GM18858 (cell line): ENCODE results near the gene OR51E1.
A peak's percentile ranks its signal among the peaks of the same experiment; 100 is the strongest.

Experiments
- ATAC-seq: cut with Tn5 transposase; IDR thresholded peaks from one replicate; pipeline ENCODE4 v1.9.1; 2021; ENCODE audit not compliant: unreplicated experiment

The OR51E1 gene, protein sequence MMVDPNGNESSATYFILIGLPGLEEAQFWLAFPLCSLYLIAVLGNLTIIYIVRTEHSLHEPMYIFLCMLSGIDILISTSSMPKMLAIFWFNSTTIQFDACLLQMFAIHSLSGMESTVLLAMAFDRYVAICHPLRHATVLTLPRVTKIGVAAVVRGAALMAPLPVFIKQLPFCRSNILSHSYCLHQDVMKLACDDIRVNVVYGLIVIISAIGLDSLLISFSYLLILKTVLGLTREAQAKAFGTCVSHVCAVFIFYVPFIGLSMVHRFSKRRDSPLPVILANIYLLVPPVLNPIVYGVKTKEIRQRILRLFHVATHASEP

DNA sequence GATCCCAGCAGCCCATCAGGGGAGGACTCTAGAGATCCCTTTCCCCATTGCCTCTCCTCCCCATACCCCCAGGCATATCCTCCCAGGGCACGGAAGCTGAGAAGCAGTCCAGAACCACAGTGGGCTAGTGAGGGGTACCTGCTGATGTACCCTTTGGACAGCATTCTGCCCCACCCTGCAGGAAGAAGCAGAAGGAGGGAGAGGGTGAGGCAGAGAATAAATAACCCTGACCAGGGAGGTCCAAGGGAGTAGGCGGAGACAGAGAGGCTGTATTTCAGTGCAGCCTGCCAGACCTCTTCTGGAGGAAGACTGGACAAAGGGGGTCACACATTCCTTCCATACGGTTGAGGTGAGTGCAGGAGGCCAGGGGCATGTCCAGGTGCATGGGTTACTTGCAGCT is at the start of gene OR51E1:
Gene OR51E1, plus strand, starts transcription at position 301 of the 400 bp plus-strand sequence. CDS start 8,545 bp downstream, outside the sequence.
- ATAC-seq, result no peak

GRCh38 chr11:4605057-4605456 is 38.7 kb upstream of the OR51E1 start:
- no peak for ATAC-seq

GRCh38 chr11:4606231-4607015 is 37.4 kb upstream of the OR51E1 start:
- no peak for ATAC-seq

DNA sequence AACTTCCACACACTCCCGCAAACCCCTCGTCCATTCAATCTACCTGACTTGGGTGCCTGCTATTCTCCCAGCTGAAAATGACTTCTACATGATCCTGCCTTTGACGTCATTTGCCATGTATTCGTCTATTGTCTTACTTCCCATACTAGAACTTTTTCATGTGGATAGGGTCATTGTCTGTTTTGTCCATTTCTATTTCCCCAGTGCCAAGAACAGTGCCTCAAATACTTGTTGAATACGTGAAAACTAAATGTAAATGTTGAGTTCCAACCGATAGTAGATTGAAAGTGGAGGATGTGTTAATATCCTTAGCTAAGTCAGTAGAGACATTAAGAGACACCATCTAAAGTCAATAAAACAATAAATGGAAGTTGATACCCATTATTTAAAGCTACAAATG is 36.7 kb upstream of the OR51E1 start:
- no peak for ATAC-seq

DNA sequence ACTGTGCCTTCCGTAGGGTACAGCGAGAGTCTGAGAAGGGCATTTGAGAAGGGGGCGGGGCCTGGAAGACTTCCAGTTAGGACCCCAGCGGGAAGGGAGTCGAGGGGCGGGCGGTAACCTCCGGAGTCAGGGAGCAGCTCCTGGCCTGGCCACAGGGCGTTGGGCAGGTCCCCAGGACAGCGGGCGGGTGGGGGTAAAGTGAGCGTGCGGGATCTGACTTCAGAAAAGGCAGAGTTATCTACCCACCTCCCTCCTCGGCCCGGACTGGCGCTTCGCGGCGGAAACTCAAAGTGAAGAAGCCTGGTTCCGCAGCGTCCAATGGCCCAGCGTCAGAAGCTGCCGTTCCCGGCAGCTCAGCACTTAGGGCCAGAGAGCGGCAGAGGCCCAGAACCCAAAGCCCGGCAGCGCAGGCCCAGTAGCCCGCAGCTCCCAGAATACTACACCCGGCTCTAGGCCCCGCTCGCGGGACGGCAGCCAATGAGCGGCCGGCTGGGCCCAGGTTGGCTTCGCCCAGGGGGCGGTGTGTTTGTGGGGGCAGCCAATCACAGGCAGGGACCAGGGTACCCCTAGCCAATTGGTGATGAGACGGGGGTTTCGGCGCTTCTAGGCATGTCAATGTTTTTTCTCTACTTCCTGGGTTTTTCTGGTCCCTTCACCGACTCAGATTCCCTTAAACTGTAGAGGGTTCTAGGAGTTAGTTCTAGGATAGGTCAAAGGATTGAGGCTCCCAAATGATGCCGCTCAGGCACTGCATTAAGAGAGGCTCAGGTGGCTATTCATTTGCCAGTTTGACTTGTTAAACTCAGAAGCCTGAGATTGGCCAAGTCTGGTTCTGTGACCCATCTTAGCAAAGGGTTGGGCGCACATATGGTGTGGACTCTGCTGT is 35.8 kb upstream of the OR51E1 start, which contains the start of gene TRIM68:
Gene TRIM68, minus strand, starts transcription at position 451 of the 886 bp plus-strand sequence. CDS start 2,727 bp downstream, outside the sequence.
- peak; percentile 99 for ATAC-seq

- ATAC-seq, result no peak
These were observed 33.4 kb upstream of the OR51E1 start for GRCh38 chr11:4610258-4610935.

DNA sequence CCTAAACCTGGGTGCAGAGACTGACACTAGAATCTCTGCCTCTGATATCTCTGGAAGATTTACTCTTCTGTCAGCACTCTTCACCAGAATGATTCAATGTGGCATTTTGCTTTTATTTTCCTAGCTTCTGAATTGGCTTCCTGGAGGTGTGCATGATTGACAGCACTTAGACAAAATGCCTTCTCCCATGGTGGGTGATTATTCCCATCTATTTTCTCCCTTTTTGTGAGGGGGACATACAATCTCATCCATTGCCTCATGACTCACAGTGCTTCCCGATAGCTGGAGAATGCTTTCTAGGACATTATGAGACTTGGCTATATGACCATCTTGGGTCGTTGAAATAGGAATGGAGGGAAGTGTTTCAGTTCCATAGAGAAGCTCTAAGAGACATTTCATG is 31.8 kb upstream of the OR51E1 start:
- ATAC-seq, result no peak

DNA sequence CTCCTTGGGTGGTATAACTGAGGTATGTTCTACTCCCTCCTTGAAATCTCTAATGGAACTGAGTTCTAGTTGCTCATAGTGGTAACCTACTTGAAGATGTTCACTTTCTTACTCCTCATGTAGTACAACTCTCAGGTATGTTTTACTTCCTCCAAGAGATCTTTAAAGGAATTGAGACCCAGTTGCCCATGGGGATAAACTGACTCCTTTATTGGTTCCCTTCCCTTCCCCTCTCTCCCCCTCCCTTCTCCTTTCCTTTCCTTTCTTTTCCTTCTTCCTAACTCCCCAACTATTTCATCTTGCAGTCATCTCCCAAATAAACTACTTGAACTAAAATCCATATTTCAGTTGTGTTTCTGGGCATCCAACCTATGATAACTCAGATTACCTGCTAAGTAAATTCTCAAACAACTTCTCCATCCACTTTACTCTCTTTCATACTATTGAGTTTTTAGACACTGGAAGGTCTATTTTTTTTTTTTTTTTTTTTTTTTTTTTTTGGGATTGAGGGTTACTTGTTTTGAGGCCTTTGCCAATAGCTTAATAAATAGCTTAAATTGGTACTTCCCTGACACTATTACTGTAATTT is 27.8 kb upstream of the OR51E1 start:
- ATAC-seq, result no peak

- no peak for ATAC-seq
These were observed 24.3 kb upstream of the OR51E1 start for GRCh38 chr11:4619514-4619913.

- no peak for ATAC-seq
These were observed 17.3 kb upstream of the OR51E1 start for GRCh38 chr11:4626207-4627099.

DNA sequence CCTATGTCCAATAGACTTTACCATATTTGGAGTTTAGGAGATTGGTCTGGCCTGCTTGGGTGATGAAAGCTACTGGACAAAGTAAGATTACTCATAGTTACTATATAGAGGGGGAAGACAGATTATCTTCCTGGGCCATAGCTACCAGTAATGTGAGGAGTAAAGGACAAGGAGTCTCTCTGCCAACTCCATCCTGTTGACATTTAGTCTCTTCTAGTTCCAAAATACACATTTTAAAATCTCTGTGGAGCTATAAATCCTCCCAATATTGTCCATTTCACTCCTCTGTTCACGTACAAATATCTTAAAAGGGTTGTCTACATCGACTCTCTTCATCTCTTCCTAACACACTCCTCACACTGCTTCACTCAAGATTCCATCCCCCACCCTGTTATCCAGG is 7.6 kb upstream of the OR51E1 start:
- no peak for ATAC-seq

DNA sequence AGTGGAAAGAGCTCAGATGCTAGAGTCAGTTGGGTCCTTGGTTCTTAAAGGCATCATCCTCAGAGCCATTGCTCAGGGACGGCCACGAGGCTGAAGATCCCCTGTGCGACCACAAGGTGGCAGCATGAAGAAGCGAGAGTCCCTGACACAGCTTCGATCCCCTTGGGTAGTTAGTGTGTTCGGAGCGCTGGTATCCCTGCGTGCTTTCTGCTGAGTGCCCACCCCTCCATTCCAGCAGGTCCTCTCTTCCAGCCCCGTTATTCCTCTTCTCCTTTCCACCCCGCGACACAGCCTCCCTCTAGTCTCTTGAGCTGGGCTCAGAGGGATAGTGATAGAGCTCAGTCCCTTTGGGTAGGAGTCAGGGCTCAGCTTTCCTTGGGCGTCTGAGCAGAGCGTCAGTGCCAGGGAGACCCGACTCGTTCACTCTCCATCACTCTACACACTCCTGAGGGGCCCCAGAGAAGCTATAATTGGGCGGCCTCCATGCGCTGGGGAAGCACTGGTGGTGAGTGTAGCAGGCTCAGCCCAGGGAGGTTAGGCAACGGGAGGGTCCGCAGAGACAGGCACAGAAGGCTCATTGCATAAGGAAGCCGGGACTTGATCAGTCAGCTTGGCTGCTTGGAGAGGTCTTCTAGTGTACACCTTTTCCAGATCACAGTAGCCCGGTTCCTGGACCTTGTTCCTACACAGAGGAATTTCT is 6.7 kb upstream of the OR51E1 start, which contains the start of gene OR51D1:
Gene OR51D1, plus strand, starts transcription at position 516 of the 700 bp plus-strand sequence. CDS start 2,314 bp downstream, outside the sequence.
- ATAC-seq, result peak; percentile 90

GRCh38 chr11:4637662-4638047 is 6.1 kb upstream of the OR51E1 start:
- no peak for ATAC-seq

DNA sequence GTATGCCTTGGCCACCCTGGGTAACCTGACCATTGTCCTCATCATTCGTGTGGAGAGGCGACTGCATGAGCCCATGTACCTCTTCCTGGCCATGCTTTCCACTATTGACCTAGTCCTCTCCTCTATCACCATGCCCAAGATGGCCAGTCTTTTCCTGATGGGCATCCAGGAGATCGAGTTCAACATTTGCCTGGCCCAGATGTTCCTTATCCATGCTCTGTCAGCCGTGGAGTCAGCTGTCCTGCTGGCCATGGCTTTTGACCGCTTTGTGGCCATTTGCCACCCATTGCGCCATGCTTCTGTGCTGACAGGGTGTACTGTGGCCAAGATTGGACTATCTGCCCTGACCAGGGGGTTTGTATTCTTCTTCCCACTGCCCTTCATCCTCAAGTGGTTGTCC is 3.9 kb upstream of the OR51E1 start:
- ATAC-seq, result no peak

- ATAC-seq, result no peak
These were observed 2.3 kb upstream of the OR51E1 start for GRCh38 chr11:4641501-4641900.

- no peak for ATAC-seq
These were observed 1.7 kb upstream of the OR51E1 start for GRCh38 chr11:4642043-4642442.

- ATAC-seq, result no peak
These were observed 706 bp upstream of the OR51E1 start for GRCh38 chr11:4643076-4643475.

DNA sequence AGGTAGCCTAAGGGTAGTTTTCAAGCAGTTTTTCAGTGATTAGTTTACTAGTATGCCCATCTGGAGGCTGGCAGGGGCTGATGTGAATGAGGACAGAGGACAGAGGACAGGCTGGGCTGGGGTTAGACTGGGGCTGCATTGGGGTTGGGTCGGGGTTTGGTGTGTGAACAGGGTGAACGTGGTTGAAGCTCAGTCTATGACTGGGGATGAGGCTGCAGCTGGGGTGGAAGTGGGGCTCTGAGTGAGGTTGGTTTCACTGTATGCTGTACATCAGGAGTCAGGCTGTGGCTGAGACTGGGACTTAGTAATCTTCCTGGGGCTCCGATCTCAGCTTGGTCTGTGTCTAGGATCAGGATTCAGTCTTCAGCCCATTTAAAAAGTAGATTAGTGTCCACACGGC is 451 bp downstream of the OR51E1 start:
- ATAC-seq, result no peak

DNA sequence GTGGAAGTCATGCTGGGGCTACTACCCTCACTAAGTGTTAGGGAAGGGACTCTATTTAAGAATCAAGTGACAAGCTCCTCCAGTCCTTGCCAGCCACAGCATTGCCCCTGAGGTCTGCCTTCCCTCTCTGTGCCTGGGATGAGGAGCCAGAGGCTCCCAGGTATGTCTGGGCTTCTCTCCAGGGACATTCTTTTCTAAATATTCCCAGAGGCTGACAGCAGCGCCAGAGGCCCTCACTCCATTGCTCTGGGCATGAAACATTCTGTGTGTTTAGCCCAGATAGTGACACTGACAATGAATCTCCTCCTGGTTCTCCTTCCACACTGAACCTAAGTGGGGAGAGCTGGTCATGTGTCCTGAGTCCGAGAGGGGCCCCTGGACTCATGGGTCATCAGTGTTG is 2.2 kb downstream of the OR51E1 start:
- no peak for ATAC-seq
